Retinal pigment epithelial cell (primary cell): ENCODE data around the gene PPT2.
"Not testable (repeated sequence)": the region's sequence is repeated elsewhere in the genome, so short reads cannot be mapped to it uniquely, and the experiment has no call there.

Experiments used
- DNase-seq: peaks from one replicate; pipeline ENCODE4 v3.0.0-alpha.2; 2010; ENCODE audit warnings: low read depth
- H3K4me3 ChIP-seq: 2 replicates; pipeline ENCODE4 v1.5.1; 2011; ENCODE audit warnings: mild to moderate bottlenecking, low read length, control low read depth, moderate library complexity
- TF ChIP-seq, protein P1 (sequence below): conservative IDR thresholded peaks from 2 replicates; pipeline ENCODE4 v1.5.1; 2011; ENCODE audit warnings: low read depth, low read length, control low read depth, inconsistent platforms

The PPT2 gene

DNA sequence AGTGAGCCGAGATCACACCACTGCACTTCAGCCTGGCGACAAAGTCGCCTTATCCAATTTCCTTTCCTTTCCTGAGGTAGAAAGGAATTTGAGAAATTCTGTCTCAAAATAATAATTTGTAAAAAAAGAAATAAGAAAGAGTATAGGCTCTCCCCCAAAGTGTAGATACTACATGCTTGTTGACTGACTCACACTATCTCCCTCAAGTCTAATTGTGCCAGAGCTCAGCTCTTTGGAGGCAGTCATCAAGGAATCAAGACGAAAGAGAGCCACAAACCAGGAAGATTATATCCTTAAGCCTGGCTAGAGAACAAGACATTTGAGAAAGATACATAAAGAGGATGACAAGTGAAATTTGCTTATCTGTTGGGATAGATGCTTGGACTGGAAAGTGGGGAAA, 20.2 kb upstream of the PPT2 start:
- DNase-seq = no peak
- H3K4me3 ChIP-seq = no peak overlapping the region
- TF ChIP-seq, protein P1, sequence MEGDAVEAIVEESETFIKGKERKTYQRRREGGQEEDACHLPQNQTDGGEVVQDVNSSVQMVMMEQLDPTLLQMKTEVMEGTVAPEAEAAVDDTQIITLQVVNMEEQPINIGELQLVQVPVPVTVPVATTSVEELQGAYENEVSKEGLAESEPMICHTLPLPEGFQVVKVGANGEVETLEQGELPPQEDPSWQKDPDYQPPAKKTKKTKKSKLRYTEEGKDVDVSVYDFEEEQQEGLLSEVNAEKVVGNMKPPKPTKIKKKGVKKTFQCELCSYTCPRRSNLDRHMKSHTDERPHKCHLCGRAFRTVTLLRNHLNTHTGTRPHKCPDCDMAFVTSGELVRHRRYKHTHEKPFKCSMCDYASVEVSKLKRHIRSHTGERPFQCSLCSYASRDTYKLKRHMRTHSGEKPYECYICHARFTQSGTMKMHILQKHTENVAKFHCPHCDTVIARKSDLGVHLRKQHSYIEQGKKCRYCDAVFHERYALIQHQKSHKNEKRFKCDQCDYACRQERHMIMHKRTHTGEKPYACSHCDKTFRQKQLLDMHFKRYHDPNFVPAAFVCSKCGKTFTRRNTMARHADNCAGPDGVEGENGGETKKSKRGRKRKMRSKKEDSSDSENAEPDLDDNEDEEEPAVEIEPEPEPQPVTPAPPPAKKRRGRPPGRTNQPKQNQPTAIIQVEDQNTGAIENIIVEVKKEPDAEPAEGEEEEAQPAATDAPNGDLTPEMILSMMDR = no peak

DNA sequence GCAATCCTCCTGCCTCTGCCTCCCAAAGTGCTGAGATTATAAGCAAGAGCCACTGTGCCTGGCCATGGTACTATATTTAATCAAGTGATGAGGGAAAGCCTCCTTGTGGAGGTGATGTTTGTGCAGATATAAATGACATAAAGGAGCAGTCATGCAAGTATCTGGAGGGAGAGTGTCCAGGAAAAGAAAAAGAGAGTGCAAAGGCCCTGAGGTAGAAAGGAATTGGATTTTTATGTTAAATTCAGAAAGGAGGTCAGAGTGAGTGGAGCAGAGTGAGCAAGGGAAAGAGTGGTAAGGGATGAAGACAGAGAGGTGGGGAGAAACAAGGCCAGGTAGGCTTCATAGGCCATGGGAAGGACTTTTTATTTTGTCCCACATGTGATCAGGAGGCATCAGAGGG, 16.5 kb upstream of the PPT2 start:
- DNase-seq = no peak
- TF ChIP-seq, protein P1 = no peak
- no peak overlapping the region for H3K4me3 ChIP-seq

GRCh38 chr6:32139590-32139989, 14.4 kb upstream of the PPT2 start:
- TF ChIP-seq, protein P1 = no peak
- no peak for DNase-seq
- no peak overlapping the region for H3K4me3 ChIP-seq

GRCh38 chr6:32140420-32141046, 13.4 kb upstream of the PPT2 start:
- TF ChIP-seq, protein P1 = no peak
- no peak for DNase-seq
- H3K4me3 ChIP-seq = no peak overlapping the region

DNA sequence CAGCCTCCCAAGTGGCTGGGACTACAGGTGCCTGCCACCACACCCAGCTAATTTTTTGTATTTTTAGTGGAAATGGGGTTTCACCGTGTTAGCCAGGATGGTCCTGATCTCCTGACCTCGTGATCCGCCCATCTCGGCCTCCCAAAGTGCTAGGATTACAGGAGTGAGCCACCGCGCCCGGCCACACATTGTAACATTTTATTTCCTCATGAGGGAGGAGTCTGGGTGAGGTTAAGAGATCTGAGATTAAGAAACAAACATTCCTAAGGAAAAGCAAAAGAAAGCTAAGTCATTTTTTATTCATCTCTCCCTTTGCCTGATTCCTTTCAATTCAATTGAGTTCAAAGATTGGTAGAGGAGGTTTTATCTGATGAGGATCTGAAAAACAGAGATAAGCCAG, 9.7 kb upstream of the PPT2 start:
- not testable (repeated sequence) for DNase-seq

DNA sequence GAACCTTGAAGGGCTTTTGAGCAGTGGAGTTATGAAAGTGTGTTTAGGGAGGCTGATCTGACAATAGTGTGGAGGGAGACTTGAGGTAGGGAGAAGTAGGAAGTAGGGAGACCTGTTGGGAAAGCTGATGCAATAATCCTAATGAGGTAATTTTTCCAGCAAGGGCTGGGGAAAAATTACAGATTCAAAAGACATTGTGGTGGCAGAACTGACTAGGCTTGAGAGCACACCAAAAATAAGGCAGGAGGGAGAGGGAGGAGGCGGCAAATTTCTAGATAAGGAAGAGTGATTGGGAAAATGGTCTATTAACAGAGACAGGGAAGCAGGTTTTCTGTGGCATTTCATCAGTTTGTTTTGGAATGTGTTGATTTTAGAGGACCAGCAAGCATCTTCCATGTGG, 7.7 kb upstream of the PPT2 start:
- no peak for DNase-seq
- H3K4me3 ChIP-seq = no peak overlapping the region
- TF ChIP-seq, protein P1 = no peak

More for the DNA sequence above, 9.7 kb upstream of the PPT2 start:
- H3K4me3 ChIP-seq = not testable (repeated sequence)

DNA sequence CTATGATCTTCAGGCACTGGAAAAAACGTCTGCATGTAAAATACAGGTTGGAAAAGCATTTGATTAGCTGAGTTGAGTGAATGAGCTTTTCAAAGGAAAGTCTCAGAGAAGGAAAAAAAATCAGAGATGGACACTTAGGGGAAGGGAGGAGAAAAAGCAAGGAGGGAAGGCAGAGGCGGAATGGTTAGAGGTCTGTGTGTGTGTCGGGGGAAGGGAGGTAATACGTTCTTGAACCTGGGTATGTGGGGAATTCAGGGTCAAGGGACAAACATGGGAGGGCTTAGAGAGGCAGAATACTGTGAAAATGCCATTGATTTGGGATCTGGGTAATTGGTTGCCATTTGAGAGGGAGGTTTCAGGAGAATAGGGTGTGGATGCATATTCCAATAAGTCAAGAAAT, 7.3 kb upstream of the PPT2 start:
- DNase-seq = no peak
- TF ChIP-seq, protein P1 = no peak

More for the DNA sequence above, 7.3 kb upstream of the PPT2 start:
- H3K4me3 ChIP-seq = no peak overlapping the region
